Testis (tissue), 3 donors: ENCODE results near the gene WBP11. TPM values are rescaled to one million over a fixed set of nuclear protein-coding genes. Genes with fewer than 3 reads are reported as not detected.

ENCODE experiments used
- DNase-seq: peaks from one replicate; pipeline ENCODE4 v3.0.0-alpha.2; 2019
- H3K27ac ChIP-seq, 2 donors: fragments of 200-600 bp; sonication (generic); one replicate each; pipeline ENCODE4 v1.5.1; 2019
- H3K27me3 ChIP-seq: fragments of 200-600 bp; sonication (generic); one replicate; pipeline ENCODE4 v1.5.1; 2019
- H3K36me3 ChIP-seq: fragments of 200-600 bp; sonication (generic); one replicate; pipeline ENCODE4 v1.5.1; 2017; ENCODE audit warnings: low read depth; ENCODE audit errors: missing control alignments
- H3K4me1 ChIP-seq: fragments of 200-600 bp; sonication (generic); one replicate; pipeline ENCODE4 v1.5.1; 2019
- H3K4me3 ChIP-seq, 2 donors: fragments of 200-600 bp; sonication (generic); one replicate each; pipeline ENCODE4 v1.5.1; 2017 to 2019
- H3K9me3 ChIP-seq: fragments of 200-600 bp; sonication (generic); one replicate; pipeline ENCODE4 v1.5.1; 2017
- POLR2A ChIP-seq: fragments of 450-650 bp; IDR thresholded peaks from one replicate; pipeline ENCODE4 v1.6.1; 2017; ENCODE audit warnings: antibody characterized with exemption, mild to moderate bottlenecking, moderate library complexity
- WGBS, 2 donors: methylation state at CpG; one replicate each; pipeline ENCODE4 v1.1.5; 2018; 5-methylcytosine and 5-hydroxymethylcytosine counted together
- intact Hi-C: fragments of 100-400 bp; cut with DNase I; formaldehyde crosslinking; loops from one replicate; pipeline ENCODE4 v1.15.1; 2023; ENCODE audit warnings: low total_unique reads
- polyA plus RNA-seq: library from polyadenylated mRNA; stranded (reverse); fragments of 350-450 nt; fragmentation: Illumina TruSeq; extraction: RNeasy Lipid Tissue Mini Kit (QIAGEN cat#74804); gene quantifications from one replicate; pipeline ENCODE4 v1.2.3, GENCODE V29; 2014; ENCODE audit warnings: low read depth, low replicate concordance; ENCODE audit not compliant: insufficient read depth
- total RNA-seq, 2 donors: library from RNA; depleted of rRNA; stranded (reverse); fragments of >200 nt; gene quantifications; one replicate each; pipeline ENCODE4 v1.2.3, GENCODE V29; 2016
- TF ChIP-seq, protein P1 (sequence below), 3 experiments: fragments of 450-650 bp in 2 of 3; fragments of 200-600 bp in 1 of 3; sonication (generic) in 1 of 3; IDR thresholded peaks; one replicate each; pipeline ENCODE4 v1.5.1; 2016 to 2019; ENCODE audit warnings: antibody characterized with exemption in 3 of 3, mild to moderate bottlenecking in 2 of 3, moderate library complexity in 1 of 3

Gene WBP11
- total and polyA plus RNA-seq, 3 donors from 2014 or later = 37.8 to 117 (median 41.7) TPM

DNA sequence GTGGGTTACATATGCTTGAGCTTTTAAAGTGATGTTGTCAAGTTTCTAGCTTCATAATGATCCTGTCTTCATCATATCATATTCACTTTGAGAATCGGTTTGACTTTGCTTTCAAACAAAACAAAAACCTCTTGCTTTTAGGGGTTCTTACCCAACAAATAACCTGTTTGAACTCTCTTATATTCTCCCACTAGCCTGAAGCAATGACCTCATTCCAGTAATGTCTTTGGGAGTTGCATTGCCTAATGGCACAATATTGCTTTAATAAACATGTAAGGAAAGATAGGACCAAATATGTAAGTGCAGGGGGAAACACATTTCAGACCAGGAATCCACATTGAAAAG, 27.7 kb downstream of the WBP11 start:
- H3K27me3 ChIP-seq = no peaks in the 10 kb centered on the region
- peak overlapping the region; percentile 90 to 93 for H3K27ac ChIP-seq
- no peak for DNase-seq
- no peaks in the 10 kb centered on the region for H3K36me3 ChIP-seq
- H3K4me3 ChIP-seq = peak overlapping the region; percentile 77 to 85
- intact Hi-C loops = no loop called here
- 34 to 49% methylated on average over 1 of the region's 1 CpG for WGBS, 2 donors
- peaks cover 15% of the 10 kb centered on the region for H3K4me1 ChIP-seq
- H3K9me3 ChIP-seq = no peaks in the 10 kb centered on the region
- TF ChIP-seq, protein P1, sequence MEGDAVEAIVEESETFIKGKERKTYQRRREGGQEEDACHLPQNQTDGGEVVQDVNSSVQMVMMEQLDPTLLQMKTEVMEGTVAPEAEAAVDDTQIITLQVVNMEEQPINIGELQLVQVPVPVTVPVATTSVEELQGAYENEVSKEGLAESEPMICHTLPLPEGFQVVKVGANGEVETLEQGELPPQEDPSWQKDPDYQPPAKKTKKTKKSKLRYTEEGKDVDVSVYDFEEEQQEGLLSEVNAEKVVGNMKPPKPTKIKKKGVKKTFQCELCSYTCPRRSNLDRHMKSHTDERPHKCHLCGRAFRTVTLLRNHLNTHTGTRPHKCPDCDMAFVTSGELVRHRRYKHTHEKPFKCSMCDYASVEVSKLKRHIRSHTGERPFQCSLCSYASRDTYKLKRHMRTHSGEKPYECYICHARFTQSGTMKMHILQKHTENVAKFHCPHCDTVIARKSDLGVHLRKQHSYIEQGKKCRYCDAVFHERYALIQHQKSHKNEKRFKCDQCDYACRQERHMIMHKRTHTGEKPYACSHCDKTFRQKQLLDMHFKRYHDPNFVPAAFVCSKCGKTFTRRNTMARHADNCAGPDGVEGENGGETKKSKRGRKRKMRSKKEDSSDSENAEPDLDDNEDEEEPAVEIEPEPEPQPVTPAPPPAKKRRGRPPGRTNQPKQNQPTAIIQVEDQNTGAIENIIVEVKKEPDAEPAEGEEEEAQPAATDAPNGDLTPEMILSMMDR (IDR thresholded peaks at IDR 0.05) = no peak
- no peak for TF ChIP-seq POLR2A

DNA sequence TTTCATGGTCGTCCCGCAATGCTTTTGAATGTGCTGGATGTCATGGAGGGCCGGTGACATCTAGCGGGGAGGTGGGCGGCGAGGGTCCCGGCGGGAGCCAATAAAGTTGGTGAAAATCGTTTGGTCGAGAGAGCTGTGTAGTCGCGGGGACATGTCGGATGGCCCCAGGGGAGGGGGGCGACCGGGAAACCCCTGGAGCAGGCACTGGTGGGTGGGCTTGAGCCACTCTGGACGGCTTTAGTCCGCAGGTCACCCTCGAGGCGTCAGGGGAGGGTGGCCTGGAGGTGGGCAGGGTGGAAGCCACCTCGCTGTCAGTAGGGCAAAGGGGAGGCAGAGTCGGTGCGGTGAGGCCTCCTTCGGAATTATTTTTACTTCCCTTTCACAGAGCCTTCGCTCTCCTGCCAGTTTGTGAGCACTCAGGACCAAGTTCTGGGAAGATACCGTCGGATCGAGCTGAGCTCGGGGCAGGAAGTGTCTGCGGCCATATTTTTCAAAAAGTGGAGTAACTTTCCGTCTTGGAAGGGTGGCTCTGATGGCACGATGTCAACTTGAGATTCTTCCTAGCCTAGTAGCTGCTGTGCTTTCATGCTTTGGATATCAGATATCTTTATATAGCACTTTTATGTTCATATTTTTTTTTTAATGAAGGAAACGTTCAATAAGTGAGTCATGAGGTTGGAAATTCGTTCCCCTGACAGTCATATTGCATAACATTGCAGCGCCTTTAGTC, 28.2 kb downstream of the WBP11 start:
- WGBS, 2 donors = 2 to 3% methylated on average over 33 to 34 of the region's 34 CpGs
- peak; percentile 54 for DNase-seq
- Histone ChIP-seq H3K4me3 (peak overlapping the region; percentile 77 to 85), H3K4me1 (peaks cover 15% of the 10 kb centered on the region), H3K27me3 (no peaks in the 10 kb centered on the region), H3K36me3 (no peaks in the 10 kb centered on the region), H3K9me3 (no peaks in the 10 kb centered on the region), H3K27ac (peak overlapping the region; percentile 90 to 93)
- TF ChIP-seq, protein P1 (IDR thresholded peaks at IDR 0.05) = no peak
- TF ChIP-seq POLR2A = no peak
- intact Hi-C loops = no loop called here

DNA sequence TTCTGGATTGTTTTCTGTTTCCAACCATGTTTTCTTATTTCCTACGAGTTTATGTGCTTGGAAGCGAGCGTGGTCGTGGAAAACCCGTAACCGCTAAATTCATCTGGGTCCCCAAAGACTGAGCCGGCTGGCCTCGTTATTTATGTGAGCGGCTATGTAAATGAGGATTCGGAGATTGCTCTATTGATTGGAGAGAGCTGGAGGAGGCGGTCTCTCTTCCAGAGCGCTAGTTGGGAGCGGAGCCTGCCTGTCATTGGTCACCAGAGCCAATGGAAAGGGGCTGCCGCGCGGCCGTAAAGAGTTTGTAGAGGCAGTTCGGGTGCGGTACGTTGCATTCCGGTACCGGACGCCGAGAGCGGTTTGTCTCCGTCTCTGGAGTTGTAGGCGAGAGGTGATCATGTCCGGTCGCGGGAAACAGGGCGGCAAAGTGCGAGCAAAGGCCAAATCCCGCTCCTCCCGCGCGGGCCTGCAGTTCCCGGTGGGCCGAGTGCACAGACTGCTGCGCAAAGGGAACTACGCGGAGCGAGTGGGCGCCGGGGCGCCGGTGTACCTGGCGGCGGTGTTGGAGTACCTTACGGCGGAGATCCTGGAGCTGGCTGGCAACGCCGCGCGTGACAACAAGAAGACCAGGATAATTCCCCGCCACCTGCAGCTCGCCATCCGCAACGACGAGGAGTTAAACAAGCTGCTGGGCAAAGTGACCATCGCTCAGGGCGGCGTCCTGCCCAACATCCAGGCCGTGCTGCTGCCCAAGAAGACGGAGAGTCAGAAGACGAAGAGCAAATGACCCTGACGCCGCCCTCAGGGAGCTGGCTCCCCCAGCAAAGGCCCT, 29.0 kb downstream of the WBP11 start:
- TF ChIP-seq POLR2A = peak; percentile 78
- TF ChIP-seq, protein P1 (IDR thresholded peaks at IDR 0.05) = no peak

DNA sequence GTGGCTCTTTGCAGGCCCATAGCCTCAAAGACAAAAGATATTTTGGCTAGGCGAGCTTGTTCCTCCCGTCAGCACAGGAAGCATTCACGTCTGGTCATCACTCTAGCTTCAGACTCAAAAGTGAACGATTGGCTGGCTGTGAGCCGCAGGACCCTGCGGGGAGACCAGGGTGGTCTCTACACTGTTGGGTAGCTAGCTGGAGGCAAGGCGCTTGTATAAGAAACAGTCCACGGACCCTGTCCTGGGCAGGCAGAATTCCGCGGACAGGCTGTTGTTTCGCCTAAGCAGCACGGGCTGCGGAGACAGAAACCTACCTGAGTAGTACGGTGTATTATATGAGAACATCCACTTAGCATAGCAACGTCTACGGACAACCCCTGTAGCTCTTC, 29.6 kb downstream of the WBP11 start:
- peak overlapping the region; percentile 77 to 85 for H3K4me3 ChIP-seq
- H3K36me3 ChIP-seq = no peaks in the 10 kb centered on the region
- intact Hi-C loops = no loop called here
- peaks cover 15% of the 10 kb centered on the region for H3K4me1 ChIP-seq
- H3K27ac ChIP-seq = peak overlapping the region; percentile 66 to 93
- no peak for TF ChIP-seq POLR2A
- TF ChIP-seq, protein P1 (IDR thresholded peaks at IDR 0.05) = no peak
- H3K27me3 ChIP-seq = no peaks in the 10 kb centered on the region
- DNase-seq = no peak
- H3K9me3 ChIP-seq = no peaks in the 10 kb centered on the region
- WGBS, 2 donors = 23 to 42% methylated on average over 12 to 16 of the region's 16 CpGs

More for the DNA sequence above, 29.0 kb downstream of the WBP11 start:
- WGBS, 2 donors = 1 to 3% methylated on average over 23 to 64 of the region's 67 CpGs
- Histone ChIP-seq H3K4me3 (peak overlapping the region; percentile 77 to 85), H3K27ac (peak overlapping the region; percentile 90 to 93), H3K4me1 (peaks cover 15% of the 10 kb centered on the region), H3K9me3 (no peaks in the 10 kb centered on the region), H3K36me3 (no peaks in the 10 kb centered on the region), H3K27me3 (no peaks in the 10 kb centered on the region)
- intact Hi-C loops = no loop called here
- DNase-seq = peak; percentile 99
